ENCODE results near the gene SLC39A8.

SLC39A8 gene

DNA sequence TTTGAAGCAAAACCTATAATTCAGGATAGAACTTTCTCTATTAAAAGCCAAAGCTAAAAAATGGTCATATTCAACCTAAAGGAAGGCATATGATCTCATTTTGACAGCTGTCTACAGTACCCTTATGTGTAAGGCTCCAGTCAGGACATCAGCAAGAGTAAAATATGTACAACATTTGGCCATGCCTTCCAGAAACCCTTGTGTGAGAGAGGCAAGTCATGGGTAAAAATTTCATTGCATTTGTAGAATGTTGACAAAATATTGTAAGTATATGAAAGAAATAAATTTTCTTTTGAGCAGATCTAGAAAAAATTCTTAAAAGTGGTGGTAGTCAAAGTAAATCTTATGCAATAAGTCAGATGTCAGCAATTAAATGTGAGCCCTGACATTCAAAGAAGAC, 132.3 kb downstream of the SLC39A8 start (continued):
- TF ChIP-seq ISL1 (CRISPR knock-in tag; IDR thresholded peaks at IDR 0.05) = no peak
